ENCODE measurements around the gene NOL11.

DNA sequence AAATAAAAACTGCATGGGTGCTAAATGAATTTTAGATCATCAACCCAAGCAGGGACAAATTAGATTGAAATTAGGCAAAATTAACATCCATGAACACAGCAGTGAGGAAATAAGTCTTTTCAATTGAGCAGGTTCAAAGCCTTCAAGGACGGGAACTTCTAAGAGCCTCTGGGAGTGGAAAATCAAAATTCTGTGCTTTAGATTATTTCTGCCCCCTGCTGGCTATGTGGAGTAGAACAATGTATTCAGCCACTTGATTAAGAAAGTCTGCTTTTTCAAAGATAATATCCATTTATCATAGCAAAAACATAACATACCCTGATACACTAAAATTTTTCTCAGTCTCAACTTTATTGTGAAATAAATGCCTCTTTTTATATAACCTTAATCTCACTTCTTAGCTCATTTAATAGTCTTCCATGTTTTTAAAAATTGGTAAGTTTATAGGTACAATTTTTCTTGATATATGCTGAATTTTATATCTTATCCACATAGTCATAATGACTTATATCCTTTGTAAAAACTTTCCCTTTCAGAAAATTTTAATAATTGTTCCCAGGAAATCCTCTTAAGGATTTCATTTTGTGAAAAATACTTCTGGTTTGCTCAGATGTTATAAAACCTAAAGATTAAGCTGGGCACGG lies 28.1 kb upstream of the NOL11 start:
- TF ChIP-seq, protein P1, sequence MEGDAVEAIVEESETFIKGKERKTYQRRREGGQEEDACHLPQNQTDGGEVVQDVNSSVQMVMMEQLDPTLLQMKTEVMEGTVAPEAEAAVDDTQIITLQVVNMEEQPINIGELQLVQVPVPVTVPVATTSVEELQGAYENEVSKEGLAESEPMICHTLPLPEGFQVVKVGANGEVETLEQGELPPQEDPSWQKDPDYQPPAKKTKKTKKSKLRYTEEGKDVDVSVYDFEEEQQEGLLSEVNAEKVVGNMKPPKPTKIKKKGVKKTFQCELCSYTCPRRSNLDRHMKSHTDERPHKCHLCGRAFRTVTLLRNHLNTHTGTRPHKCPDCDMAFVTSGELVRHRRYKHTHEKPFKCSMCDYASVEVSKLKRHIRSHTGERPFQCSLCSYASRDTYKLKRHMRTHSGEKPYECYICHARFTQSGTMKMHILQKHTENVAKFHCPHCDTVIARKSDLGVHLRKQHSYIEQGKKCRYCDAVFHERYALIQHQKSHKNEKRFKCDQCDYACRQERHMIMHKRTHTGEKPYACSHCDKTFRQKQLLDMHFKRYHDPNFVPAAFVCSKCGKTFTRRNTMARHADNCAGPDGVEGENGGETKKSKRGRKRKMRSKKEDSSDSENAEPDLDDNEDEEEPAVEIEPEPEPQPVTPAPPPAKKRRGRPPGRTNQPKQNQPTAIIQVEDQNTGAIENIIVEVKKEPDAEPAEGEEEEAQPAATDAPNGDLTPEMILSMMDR (conservative IDR thresholded peaks at IDR 0.05; ENCODE audit: low read length), result peak; percentile 90
- no peak for TF ChIP-seq EZH2phosphoT487 (IDR thresholded peaks at IDR 0.05; ENCODE audit: borderline replicate concordance)

Measured in Loucy (cell line).